ENCODE results near the gene TUBGCP5. TPM values are rescaled to one million over a fixed set of nuclear protein-coding genes. Genes with fewer than 3 reads are reported as not detected.

The TUBGCP5 gene
- total and polyA plus RNA-seq, 2 experiments from 2014 or later: 12.0 to 21.7 TPM

DNA sequence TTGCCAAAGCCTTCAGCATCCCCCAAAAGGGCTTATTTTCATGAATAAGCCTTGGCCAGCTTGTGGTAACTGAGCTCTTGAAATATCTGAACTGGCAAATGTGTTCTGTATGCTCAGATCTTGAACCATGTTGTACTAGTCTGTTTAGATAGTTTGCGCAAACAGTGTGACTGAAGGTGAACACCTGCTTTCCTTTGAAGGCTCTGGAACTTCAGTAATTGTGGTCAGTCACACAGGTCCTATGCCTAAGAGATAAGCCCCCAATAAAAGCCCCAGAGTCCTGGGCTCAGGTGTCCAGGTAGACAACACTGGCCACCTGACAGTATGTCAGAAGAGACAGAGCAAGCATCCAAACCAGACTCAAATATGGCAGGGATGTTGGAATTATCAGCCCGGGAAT is 5.4 kb downstream of the TUBGCP5 start:
- Mint-ChIP-seq H3K4me1 (no peaks in the 10 kb centered on the region; the same call in 2 of the 3 replicates), H3K36me3 (ENCODE audit: low read depth) (peaks cover 58% of the 10 kb centered on the region), H3K27me3 (ENCODE audit: insufficient read depth, low read depth, poor library complexity) (peaks cover 2% of the 10 kb centered on the region), H3K9me3 (peaks cover 5% of the 10 kb centered on the region; the same call in 2 of the 3 replicates), H3K4me3 (no peak overlapping the region), H3K27ac (no peak overlapping the region)
- H3K36me3 ChIP-seq (ENCODE audit: insufficient read depth): peaks cover 35% of the 10 kb centered on the region
- H3K4me1 ChIP-seq (ENCODE audit: insufficient read depth): no peaks in the 10 kb centered on the region; the same call in 1 of the 2 replicates
- no peak overlapping the region for H3K27ac ChIP-seq (ENCODE audit: low read depth)
- no peak overlapping the region for H2AFZ ChIP-seq
- H3K27me3 ChIP-seq (ENCODE audit: insufficient read depth): no peaks in the 10 kb centered on the region
- no peaks in the 10 kb centered on the region for H3F3A ChIP-seq (replicated peaks; ENCODE audit: low read depth)
- ATAC-seq (no peak), DNase-seq (ENCODE audit: low spot score) (no peak)
- TF ChIP-seq STAT1 (IDR thresholded peaks at IDR 0.05; ENCODE audit: unreplicated experiment) (no peak), ZNF114 (CRISPR knock-in tag; IDR thresholded peaks at IDR 0.05) (no peak), ZNF331 (CRISPR knock-in tag; IDR thresholded peaks at IDR 0.05; ENCODE audit: low read depth) (no peak), CREB1 (CRISPR knock-in tag; IDR thresholded peaks at IDR 0.05; ENCODE audit: low read depth) (no peak), POLR2AphosphoS5 (IDR thresholded peaks at IDR 0.05; ENCODE audit: low read depth) (no peak), JUNB (IDR thresholded peaks at IDR 0.05; ENCODE audit: unreplicated experiment) (no peak), EZH2phosphoT487 (IDR thresholded peaks at IDR 0.05; ENCODE audit: unreplicated experiment) (no peak)
- TF ChIP-seq, protein P1, sequence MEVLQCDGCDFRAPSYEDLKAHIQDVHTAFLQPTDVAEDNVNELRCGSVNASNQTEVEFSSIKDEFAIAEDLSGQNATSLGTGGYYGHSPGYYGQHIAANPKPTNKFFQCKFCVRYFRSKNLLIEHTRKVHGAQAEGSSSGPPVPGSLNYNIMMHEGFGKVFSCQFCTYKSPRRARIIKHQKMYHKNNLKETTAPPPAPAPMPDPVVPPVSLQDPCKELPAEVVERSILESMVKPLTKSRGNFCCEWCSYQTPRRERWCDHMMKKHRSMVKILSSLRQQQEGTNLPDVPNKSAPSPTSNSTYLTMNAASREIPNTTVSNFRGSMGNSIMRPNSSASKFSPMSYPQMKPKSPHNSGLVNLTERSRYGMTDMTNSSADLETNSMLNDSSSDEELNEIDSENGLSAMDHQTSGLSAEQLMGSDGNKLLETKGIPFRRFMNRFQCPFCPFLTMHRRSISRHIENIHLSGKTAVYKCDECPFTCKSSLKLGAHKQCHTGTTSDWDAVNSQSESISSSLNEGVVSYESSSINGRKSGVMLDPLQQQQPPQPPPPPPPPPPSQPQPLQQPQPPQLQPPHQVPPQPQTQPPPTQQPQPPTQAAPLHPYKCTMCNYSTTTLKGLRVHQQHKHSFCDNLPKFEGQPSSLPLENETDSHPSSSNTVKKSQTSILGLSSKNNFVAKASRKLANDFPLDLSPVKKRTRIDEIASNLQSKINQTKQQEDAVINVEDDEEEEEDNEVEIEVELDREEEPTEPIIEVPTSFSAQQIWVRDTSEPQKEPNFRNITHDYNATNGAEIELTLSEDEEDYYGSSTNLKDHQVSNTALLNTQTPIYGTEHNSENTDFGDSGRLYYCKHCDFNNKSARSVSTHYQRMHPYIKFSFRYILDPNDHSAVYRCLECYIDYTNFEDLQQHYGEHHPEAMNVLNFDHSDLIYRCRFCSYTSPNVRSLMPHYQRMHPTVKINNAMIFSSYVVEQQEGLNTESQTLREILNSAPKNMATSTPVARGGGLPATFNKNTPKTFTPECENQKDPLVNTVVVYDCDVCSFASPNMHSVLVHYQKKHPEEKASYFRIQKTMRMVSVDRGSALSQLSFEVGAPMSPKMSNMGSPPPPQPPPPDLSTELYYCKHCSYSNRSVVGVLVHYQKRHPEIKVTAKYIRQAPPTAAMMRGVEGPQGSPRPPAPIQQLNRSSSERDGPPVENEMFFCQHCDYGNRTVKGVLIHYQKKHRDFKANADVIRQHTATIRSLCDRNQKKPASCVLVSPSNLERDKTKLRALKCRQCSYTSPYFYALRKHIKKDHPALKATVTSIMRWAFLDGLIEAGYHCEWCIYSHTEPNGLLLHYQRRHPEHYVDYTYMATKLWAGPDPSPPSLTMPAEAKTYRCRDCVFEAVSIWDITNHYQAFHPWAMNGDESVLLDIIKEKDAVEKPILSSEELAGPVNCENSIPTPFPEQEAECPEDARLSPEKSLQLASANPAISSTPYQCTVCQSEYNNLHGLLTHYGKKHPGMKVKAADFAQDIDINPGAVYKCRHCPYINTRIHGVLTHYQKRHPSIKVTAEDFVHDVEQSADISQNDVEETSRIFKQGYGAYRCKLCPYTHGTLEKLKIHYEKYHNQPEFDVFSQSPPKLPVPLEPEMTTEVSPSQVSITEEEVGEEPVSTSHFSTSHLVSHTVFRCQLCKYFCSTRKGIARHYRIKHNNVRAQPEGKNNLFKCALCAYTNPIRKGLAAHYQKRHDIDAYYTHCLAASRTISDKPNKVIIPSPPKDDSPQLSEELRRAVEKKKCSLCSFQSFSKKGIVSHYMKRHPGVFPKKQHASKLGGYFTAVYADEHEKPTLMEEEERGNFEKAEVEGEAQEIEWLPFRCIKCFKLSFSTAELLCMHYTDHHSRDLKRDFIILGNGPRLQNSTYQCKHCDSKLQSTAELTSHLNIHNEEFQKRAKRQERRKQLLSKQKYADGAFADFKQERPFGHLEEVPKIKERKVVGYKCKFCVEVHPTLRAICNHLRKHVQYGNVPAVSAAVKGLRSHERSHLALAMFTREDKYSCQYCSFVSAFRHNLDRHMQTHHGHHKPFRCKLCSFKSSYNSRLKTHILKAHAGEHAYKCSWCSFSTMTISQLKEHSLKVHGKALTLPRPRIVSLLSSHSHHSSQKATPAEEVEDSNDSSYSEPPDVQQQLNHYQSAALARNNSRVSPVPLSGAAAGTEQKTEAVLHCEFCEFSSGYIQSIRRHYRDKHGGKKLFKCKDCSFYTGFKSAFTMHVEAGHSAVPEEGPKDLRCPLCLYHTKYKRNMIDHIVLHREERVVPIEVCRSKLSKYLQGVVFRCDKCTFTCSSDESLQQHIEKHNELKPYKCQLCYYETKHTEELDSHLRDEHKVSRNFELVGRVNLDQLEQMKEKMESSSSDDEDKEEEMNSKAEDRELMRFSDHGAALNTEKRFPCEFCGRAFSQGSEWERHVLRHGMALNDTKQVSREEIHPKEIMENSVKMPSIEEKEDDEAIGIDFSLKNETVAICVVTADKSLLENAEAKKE (CRISPR knock-in tag; IDR thresholded peaks at IDR 0.05): no peak
- TF ChIP-seq, protein P2, sequence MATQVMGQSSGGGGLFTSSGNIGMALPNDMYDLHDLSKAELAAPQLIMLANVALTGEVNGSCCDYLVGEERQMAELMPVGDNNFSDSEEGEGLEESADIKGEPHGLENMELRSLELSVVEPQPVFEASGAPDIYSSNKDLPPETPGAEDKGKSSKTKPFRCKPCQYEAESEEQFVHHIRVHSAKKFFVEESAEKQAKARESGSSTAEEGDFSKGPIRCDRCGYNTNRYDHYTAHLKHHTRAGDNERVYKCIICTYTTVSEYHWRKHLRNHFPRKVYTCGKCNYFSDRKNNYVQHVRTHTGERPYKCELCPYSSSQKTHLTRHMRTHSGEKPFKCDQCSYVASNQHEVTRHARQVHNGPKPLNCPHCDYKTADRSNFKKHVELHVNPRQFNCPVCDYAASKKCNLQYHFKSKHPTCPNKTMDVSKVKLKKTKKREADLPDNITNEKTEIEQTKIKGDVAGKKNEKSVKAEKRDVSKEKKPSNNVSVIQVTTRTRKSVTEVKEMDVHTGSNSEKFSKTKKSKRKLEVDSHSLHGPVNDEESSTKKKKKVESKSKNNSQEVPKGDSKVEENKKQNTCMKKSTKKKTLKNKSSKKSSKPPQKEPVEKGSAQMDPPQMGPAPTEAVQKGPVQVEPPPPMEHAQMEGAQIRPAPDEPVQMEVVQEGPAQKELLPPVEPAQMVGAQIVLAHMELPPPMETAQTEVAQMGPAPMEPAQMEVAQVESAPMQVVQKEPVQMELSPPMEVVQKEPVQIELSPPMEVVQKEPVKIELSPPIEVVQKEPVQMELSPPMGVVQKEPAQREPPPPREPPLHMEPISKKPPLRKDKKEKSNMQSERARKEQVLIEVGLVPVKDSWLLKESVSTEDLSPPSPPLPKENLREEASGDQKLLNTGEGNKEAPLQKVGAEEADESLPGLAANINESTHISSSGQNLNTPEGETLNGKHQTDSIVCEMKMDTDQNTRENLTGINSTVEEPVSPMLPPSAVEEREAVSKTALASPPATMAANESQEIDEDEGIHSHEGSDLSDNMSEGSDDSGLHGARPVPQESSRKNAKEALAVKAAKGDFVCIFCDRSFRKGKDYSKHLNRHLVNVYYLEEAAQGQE (IDR thresholded peaks at IDR 0.05; ENCODE audit: unreplicated experiment): no peak
- TF ChIP-seq, protein P3, sequence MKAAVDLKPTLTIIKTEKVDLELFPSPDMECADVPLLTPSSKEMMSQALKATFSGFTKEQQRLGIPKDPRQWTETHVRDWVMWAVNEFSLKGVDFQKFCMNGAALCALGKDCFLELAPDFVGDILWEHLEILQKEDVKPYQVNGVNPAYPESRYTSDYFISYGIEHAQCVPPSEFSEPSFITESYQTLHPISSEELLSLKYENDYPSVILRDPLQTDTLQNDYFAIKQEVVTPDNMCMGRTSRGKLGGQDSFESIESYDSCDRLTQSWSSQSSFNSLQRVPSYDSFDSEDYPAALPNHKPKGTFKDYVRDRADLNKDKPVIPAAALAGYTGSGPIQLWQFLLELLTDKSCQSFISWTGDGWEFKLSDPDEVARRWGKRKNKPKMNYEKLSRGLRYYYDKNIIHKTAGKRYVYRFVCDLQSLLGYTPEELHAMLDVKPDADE (IDR thresholded peaks at IDR 0.05): no peak
- peaks cover 11% of the 10 kb centered on the region for H3K79me2 ChIP-seq (replicated peaks; ENCODE audit: insufficient read depth)
- no peaks in the 10 kb centered on the region for H4K20me1 ChIP-seq (replicated peaks; ENCODE audit: insufficient read depth)
- H3K4me3 ChIP-seq: no peak overlapping the region
- no peaks in the 10 kb centered on the region for H3K9me2 ChIP-seq (ENCODE audit: insufficient read depth)
- H3K4me2 ChIP-seq: no peak overlapping the region
